Lung (tissue), 12 donors: ENCODE results near the gene LAIR1. TPM values are rescaled to one million over a fixed set of nuclear protein-coding genes. Genes with fewer than 3 reads are reported as not detected.

ENCODE experiments used
- ATAC-seq: fragments of 200-7000 bp; cut with Tn5 transposase; one replicate; pipeline ENCODE4 v1.9.1; 2020; ENCODE audit warnings: moderate number of reproducible peaks; ENCODE audit not compliant: insufficient read depth, low FRiP score
- DNase-seq, 3 donors: peaks; one replicate each; pipeline ENCODE4 v3.0.0-alpha.2; 2013 to 2017
- H3K27ac ChIP-seq, 2 donors: one replicate each; pipeline ENCODE4 v1.5.1; 2013; ENCODE audit warnings: mild to moderate bottlenecking in 2 of 2, moderate library complexity in 2 of 2, control low read depth in 1 of 2, inconsistent platforms in 1 of 2, low read depth in 1 of 2, low read length in 1 of 2
- H3K27me3 ChIP-seq, 3 donors: one replicate each; pipeline ENCODE4 v1.5.1; 2013; ENCODE audit warnings: low read length in 2 of 3; ENCODE audit not compliant: control insufficient read depth in 3 of 3, insufficient read depth in 3 of 3
- H3K36me3 ChIP-seq, 4 donors: one replicate each; pipeline ENCODE4 v1.5.1; 2013; ENCODE audit warnings: low read length in 4 of 4, mild to moderate bottlenecking in 1 of 4, moderate library complexity in 1 of 4; ENCODE audit not compliant: control insufficient read depth in 4 of 4, insufficient read depth in 4 of 4
- H3K4me1 ChIP-seq, 5 donors: one replicate each; pipeline ENCODE4 v1.5.1; 2013; ENCODE audit warnings: low read length in 5 of 5, mild to moderate bottlenecking in 2 of 5, moderate library complexity in 1 of 5; ENCODE audit not compliant: control insufficient read depth in 5 of 5, insufficient read depth in 5 of 5
- H3K4me3 ChIP-seq: one replicate; pipeline ENCODE4 v1.5.1; 2013; ENCODE audit warnings: mild to moderate bottlenecking, control low read depth, moderate library complexity
- H3K9ac ChIP-seq, 2 donors: one replicate each; pipeline ENCODE4 v1.5.1; 2013; ENCODE audit warnings: low read length in 2 of 2, control low read depth in 1 of 2; ENCODE audit not compliant: insufficient read depth in 1 of 2
- H3K9me3 ChIP-seq, 4 donors: one replicate each; pipeline ENCODE4 v1.5.1; 2013; ENCODE audit warnings: low read length in 3 of 4, mild to moderate bottlenecking in 1 of 4, moderate library complexity in 1 of 4; ENCODE audit not compliant: control insufficient read depth in 4 of 4, insufficient read depth in 3 of 4
- CTCF ChIP-seq: IDR thresholded peaks from 2 replicates; pipeline ENCODE4 v1.5.1; 2012; ENCODE audit warnings: mild to moderate bottlenecking; ENCODE audit errors: control extremely low read depth, extremely low read depth
- WGBS, 2 donors: extraction: QIAGEN DNeasy Blood & Tissue Kit; methylation state at CpG; one replicate each; pipeline ENCODE4 v1.1.7; 2013; 5-methylcytosine and 5-hydroxymethylcytosine counted together
- polyA plus RNA-seq, 2 donors: library from polyadenylated mRNA; stranded (reverse); fragments of 200-250 nt; gene quantifications; one replicate each; pipeline ENCODE4 v1.2.1, GENCODE V29; 2013
- total RNA-seq, 2 donors: library from RNA; depleted of rRNA in 1 of 2; stranded (reverse); fragments of >200 nt in 1 of 2; gene quantifications; one replicate each; pipeline ENCODE4 v1.2.1, GENCODE V29; 2014 to 2021
- donor health status: control.
- donor health status: control.
- donor health status: Bipolar disorder and iron deficiency.
- donor health status: healthy.
- donor health status: DM: yes; HTN: yes; CAD: no.

Gene LAIR1
- total and polyA plus RNA-seq, 4 donors: 27.4 to 253 (median 77.1) TPM

DNA sequence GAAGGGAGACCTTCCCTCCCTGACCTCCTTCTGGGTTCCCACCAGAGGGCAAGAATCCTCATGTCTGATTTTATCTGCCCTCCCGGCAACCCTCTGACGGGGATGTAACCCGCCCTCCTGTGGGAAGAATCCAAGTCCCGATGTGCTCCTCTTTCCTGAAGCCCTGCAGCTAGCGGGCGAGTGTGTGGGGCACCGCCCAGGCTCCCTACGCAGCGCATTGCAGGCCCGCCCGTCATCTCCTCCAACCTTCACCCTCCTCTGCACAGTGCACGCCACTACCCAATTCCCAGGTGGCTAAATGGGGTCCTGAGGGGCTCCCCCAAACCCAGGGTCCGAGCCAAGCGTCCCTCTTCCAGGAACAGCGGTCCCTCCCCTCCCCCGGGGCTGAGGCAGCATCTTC is 7.3 kb downstream of the LAIR1 start:
- Histone ChIP-seq H3K27ac (no peak overlapping the region), H3K4me3 (no peak overlapping the region), H3K9me3 (no peaks in the 10 kb centered on the region), H3K27me3 (no peaks in the 10 kb centered on the region), H3K9ac (no peak overlapping the region), H3K4me1 (no peaks in the 10 kb centered on the region), H3K36me3 (no peaks in the 10 kb centered on the region)
- 81 to 87% methylated on average over 16 of the region's 16 CpGs for WGBS, 2 donors
- no peak for TF ChIP-seq CTCF
- ATAC-seq: no peak
- no peak for DNase-seq

DNA sequence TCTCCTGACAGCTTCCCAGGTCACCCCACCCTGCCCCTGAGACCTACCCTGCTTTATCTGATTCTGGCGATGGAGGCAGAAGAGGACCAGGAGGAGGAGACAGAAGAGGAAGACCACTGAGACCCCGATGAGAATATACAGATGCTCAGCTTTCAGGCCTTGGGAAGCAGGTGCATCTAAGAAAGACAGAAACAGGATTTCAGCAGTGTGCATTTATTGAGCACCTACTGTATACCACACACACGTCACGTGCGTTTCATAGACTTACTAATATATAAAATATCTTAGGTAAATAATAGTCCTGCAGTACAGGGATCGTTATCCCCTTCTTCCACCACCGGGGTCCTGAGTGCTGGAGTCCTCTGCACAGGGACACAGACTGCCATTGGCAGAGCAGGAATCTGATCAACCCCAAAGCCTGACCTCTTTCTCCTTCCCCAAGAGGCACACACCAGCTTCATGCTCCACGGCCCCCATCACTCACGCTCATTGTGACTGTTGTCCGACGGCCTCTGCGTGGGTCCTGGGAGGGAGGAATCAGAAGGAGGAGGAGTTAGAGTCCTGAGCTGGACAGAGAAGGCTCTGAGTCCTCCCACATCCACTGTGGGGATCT is 8.2 kb downstream of the LAIR1 start:
- Histone ChIP-seq H3K9me3 (no peaks in the 10 kb centered on the region), H3K36me3 (no peaks in the 10 kb centered on the region), H3K4me3 (no peak overlapping the region), H3K4me1 (no peaks in the 10 kb centered on the region), H3K27ac (no peak overlapping the region), H3K27me3 (no peaks in the 10 kb centered on the region), H3K9ac (no peak overlapping the region)
- no peak for TF ChIP-seq CTCF
- ATAC-seq (no peak), DNase-seq (no peak)
- 76 to 82% methylated on average over 12 of the region's 12 CpGs for WGBS, 2 donors

- 66 to 67% methylated on average over 14 of the region's 14 CpGs for WGBS, 2 donors
- Histone ChIP-seq H3K27ac (no peak overlapping the region), H3K9me3 (no peaks in the 10 kb centered on the region), H3K27me3 (no peaks in the 10 kb centered on the region), H3K36me3 (no peaks in the 10 kb centered on the region), H3K4me3 (no peak overlapping the region), H3K4me1 (no peaks in the 10 kb centered on the region), H3K9ac (no peak overlapping the region)
- no peak for TF ChIP-seq CTCF
- no peak for DNase-seq
- ATAC-seq: no peak
Measured at GRCh38 chr19:54355675-54356074, 9.1 kb downstream of the LAIR1 start.

DNA sequence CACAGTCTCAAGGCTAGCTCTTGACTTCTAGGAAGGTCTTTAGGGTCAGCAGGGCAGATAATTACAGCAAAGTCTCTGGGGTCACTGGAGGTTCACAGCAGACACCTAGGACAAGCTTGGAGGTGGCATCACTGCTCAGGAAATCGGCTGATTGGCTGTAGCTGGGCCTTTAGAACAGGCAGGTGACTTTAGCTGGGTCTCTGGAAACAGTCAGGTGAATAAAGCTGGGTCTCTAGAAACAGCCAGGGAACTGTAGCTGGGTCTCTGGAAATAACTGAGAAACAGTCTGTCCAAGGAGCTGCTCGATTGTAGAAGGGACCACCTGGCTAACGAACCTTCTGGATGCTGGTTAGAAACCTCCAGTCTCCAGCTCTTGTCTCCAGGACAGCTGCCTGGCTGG is 10.0 kb downstream of the LAIR1 start:
- no peak for DNase-seq
- WGBS, 2 donors: 61 to 71% methylated on average over 3 of the region's 3 CpGs
- Histone ChIP-seq H3K4me1 (no peaks in the 10 kb centered on the region), H3K9me3 (no peaks in the 10 kb centered on the region), H3K4me3 (no peak overlapping the region), H3K9ac (no peak overlapping the region), H3K27ac (no peak overlapping the region), H3K36me3 (no peaks in the 10 kb centered on the region), H3K27me3 (no peaks in the 10 kb centered on the region)
- no peak for ATAC-seq
- no peak for TF ChIP-seq CTCF
